Dendritic cell treated with granulocyte-macrophage colony-stimulating factor and Interleukin-4, amounts not matched to agents 40 ng/mL and 50 ng/mL, for 4 days (primary cell): ENCODE data around the gene ST8SIA4.
"Not testable (repeated sequence)": the region's sequence is repeated elsewhere in the genome, so short reads cannot be mapped to it uniquely, and the experiment has no call there.

Experiments used
- H3K27ac Mint-ChIP-seq: one replicate; pipeline ENCODE4 v1.8.0; 2022; ENCODE audit warnings: mild to moderate bottlenecking, mixed read lengths
- H3K27me3 Mint-ChIP-seq: one replicate; pipeline ENCODE4 v1.8.0; 2022; ENCODE audit warnings: mild to moderate bottlenecking, mixed read lengths
- H3K36me3 Mint-ChIP-seq: one replicate; pipeline ENCODE4 v1.8.0; 2022; ENCODE audit warnings: low read depth, mixed read lengths
- H3K4me1 Mint-ChIP-seq: one replicate; pipeline ENCODE4 v1.8.0; 2022; ENCODE audit warnings: low read depth, mixed read lengths
- H3K4me3 Mint-ChIP-seq: one replicate; pipeline ENCODE4 v1.8.0; 2022; ENCODE audit warnings: mild to moderate bottlenecking, moderate library complexity, mixed read lengths
- H3K9me3 Mint-ChIP-seq: one replicate; pipeline ENCODE4 v1.8.0; 2022; ENCODE audit warnings: mixed read lengths
- intact Hi-C: fragments of 100-400 bp; cut with micrococcal nuclease; formaldehyde crosslinking; loops from one replicate; pipeline ENCODE4 v1.15.0; 2022

ST8SIA4 gene

DNA sequence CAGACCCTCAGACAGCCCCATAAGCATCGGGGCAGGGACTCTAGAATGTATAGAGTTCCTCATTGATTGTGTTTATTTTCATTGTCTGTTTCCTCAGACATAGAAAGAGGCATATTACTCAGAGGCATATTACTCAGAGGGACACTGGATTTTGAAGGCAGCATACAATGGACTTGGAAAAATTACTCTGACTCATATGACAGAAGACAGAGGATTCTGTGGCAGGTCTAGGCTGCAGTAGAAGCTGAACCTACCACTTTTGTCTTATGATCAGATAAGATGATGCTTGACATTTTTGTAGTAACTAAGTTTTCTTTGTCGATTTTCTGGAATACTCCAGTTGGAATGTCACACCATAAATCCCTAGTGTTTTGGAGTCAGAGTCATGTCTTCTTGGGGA lies 105.2 kb downstream of the ST8SIA4 start:
- Mint-ChIP-seq H3K36me3 (peaks cover 22% of the 10 kb centered on the region), H3K27ac (no peak overlapping the region), H3K4me1 (peaks cover 4% of the 10 kb centered on the region), H3K9me3 (peaks cover 52% of the 10 kb centered on the region), H3K27me3 (no peaks in the 10 kb centered on the region), H3K4me3 (no peak overlapping the region)
- intact Hi-C loops: no loop called here

DNA sequence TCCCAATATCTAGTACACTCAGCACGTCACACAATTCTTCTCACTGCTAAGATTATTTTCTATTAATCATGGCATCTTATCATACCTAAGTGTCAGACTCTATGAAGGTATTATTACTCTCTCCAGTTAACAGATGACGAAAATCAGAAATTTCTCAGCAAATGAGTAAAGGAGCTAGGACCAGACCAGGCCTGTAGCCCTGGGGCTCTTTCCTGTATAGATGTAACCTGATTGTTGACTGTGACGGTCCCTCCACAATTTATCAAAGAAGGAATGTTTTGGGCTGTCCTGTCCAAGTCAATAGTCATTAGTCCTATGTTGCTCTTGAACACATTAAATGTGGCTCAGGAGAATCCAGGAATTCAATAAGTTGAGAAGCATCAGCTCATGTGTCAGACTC lies 106.2 kb downstream of the ST8SIA4 start:
- no peaks in the 10 kb centered on the region for H3K27me3 Mint-ChIP-seq
- H3K9me3 Mint-ChIP-seq: peaks cover 43% of the 10 kb centered on the region
- peaks cover 9% of the 10 kb centered on the region for H3K4me1 Mint-ChIP-seq
- peaks cover 16% of the 10 kb centered on the region for H3K36me3 Mint-ChIP-seq
- no peak overlapping the region for H3K4me3 Mint-ChIP-seq
- intact Hi-C loops: no loop called here
- no peak overlapping the region for H3K27ac Mint-ChIP-seq

DNA sequence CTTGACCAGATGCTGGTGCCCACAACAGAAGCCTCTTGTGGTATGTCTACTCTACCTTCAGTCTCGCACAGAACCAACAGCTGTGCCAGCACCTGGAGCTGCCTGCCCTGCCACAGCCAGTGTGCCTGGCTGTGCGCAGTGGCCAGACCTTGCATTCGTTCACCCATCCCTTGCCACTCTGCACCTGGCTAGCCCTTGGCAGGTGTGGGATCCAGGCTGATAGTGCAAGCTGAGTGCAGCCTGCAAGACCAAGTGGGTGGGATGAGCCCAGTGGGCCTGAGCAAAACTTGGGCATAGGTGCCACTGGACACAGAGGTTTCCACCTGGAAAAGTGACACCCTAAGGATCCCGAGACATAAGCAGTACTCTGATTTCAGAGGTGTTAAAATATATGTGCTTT lies 108.2 kb downstream of the ST8SIA4 start:
- H3K27me3 Mint-ChIP-seq: no peaks in the 10 kb centered on the region

DNA sequence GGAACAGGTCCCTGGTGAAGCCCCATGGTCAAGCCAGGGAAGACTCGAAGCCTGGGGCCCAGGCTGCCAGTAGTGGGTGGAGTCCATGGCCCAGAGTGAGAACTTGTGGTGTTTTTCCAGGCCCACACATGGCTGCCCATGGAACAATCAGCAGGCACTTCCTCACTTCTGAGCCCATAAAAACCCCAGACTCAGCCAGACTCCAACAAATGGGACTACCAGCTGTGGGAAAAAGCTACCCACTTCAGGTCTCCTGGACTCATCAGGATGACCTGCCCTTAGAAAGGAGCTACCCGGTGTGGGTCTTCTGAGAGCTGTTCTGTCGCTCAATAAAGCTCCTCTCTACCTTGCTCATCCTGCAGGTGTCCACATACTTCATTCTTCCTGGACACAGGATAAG lies 108.9 kb downstream of the ST8SIA4 start:
- intact Hi-C loops: no loop called here
- Mint-ChIP-seq H3K4me3 (no peak overlapping the region), H3K27me3 (no peaks in the 10 kb centered on the region), H3K4me1 (peaks cover 20% of the 10 kb centered on the region), H3K9me3 (peaks cover 29% of the 10 kb centered on the region), H3K36me3 (peaks cover 15% of the 10 kb centered on the region), H3K27ac (no peak overlapping the region)

More for the DNA sequence above, 108.2 kb downstream of the ST8SIA4 start:
- Mint-ChIP-seq H3K4me3 (no peak overlapping the region), H3K36me3 (peaks cover 15% of the 10 kb centered on the region), H3K27ac (no peak overlapping the region), H3K9me3 (peaks cover 29% of the 10 kb centered on the region), H3K4me1 (peaks cover 16% of the 10 kb centered on the region)
- intact Hi-C loops: no loop called here

DNA sequence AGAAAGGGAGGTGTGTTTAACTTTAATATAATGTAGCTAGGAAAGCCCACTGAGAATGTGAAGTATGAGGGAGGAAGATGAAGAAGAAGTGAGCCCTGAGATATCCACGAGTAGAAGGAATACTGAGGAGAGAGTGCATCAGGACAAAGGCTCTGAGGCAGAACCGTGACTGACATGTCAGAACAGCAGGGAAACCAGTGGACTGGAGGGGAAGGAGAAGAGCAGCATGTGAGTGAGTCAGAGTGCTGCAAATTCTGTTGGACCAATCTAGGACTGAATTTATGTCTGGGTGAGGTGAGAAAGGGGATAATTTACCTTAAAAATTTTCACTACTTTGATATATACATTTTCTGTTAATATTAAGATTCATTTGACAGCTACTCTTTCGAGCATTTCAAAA lies 110.3 kb downstream of the ST8SIA4 start:
- intact Hi-C loops: no loop called here
- H3K4me1 Mint-ChIP-seq: peaks cover 20% of the 10 kb centered on the region
- peaks cover 15% of the 10 kb centered on the region for H3K36me3 Mint-ChIP-seq
- H3K27me3 Mint-ChIP-seq: no peaks in the 10 kb centered on the region
- H3K9me3 Mint-ChIP-seq: peaks cover 29% of the 10 kb centered on the region
- H3K4me3 Mint-ChIP-seq: no peak overlapping the region
- H3K27ac Mint-ChIP-seq: no peak overlapping the region

DNA sequence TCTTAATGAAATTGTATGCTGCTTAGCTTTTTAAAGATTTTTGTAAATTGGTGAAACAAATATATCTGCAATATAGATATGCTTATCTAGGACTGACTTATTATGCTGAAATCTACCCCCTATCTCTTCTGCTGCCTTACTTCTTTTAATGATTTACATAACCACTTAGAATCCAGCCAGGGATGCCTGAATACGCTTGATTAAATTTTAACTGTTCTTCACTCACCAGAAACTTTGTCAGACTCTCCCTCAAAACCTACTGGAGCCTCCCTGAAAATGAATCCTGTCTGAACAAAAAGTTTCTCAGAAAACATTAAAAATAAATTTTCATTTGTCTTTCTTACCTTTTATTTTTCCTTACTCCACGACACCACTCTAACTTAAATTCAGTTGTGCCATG lies 111.7 kb downstream of the ST8SIA4 start:
- H3K9me3 Mint-ChIP-seq: peaks cover 29% of the 10 kb centered on the region
- no peak overlapping the region for H3K27ac Mint-ChIP-seq
- H3K4me1 Mint-ChIP-seq: peaks cover 20% of the 10 kb centered on the region
- peaks cover 15% of the 10 kb centered on the region for H3K36me3 Mint-ChIP-seq
- H3K4me3 Mint-ChIP-seq: no peak overlapping the region
- no peaks in the 10 kb centered on the region for H3K27me3 Mint-ChIP-seq
- intact Hi-C loops: no loop called here

DNA sequence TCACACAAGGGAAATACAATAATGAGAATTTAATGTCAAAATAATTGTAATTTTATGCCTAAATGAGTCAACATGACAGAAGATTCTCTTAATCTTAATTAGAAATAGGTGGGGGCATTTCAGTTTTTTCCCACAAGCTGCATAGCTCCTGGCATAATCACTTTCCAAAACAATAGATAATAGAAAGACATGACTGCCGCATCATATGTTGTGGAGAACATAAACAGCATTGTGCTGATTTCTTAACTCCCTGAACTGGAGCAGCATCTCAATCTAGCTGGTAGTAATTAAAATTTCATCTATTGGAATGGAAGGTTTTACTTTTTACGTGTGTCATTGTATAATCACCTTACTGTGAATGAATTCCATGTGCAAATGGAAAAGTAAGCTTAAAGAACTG lies 112.1 kb downstream of the ST8SIA4 start:
- Mint-ChIP-seq H3K27me3 (no peaks in the 10 kb centered on the region), H3K36me3 (peaks cover 15% of the 10 kb centered on the region), H3K9me3 (peaks cover 31% of the 10 kb centered on the region), H3K27ac (no peak overlapping the region), H3K4me3 (no peak overlapping the region), H3K4me1 (peaks cover 20% of the 10 kb centered on the region)
- intact Hi-C loops: no loop called here

DNA sequence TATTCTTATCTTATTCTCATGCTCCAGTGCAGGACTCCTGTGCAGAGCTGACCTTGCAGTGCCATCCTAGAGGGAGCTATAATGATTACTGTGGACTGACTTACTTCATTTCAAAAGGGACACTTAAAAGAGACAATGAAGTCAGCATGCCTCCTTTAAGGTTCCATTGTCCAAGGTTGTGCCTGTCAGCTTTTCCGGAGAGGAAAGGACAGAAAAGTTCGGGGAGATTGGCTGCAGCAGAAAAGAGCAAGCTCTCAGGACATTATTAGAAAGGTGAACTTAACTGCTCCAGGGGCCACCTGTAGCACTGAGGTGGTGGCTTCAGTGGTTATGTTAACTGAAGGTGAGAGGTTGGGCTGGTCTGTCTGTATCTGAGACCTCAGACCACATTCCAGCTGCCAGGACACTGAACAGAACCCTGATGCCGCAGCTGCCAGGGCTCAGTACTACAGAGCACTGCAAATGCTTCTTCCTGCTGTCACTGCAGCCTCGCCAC lies 112.9 kb downstream of the ST8SIA4 start:
- H3K4me1 Mint-ChIP-seq: peaks cover 20% of the 10 kb centered on the region
- no peak overlapping the region for H3K4me3 Mint-ChIP-seq
- H3K27me3 Mint-ChIP-seq: no peaks in the 10 kb centered on the region
- intact Hi-C loops: no loop called here
- peaks cover 21% of the 10 kb centered on the region for H3K36me3 Mint-ChIP-seq
- peaks cover 35% of the 10 kb centered on the region for H3K9me3 Mint-ChIP-seq
- H3K27ac Mint-ChIP-seq: no peak overlapping the region

DNA sequence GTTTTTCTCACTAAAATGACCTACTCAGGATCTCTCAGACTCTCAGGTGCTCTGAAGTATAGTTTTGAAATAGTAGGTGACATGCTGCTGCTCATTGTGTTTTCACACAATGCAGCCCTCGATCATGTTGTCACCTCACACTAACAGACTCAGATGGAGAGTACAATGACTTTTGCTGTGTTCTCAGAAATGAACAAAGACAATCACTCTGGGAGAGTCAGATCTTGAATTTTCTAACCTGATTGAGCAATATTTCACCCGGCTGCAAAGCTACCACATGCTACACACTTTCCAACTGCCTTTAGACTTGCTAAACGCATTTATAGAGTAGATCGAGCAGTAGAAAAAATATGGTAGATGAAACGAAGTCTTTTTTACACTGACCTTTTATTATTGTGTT lies 113.4 kb downstream of the ST8SIA4 start:
- H3K4me3 Mint-ChIP-seq: no peak overlapping the region
- H3K27ac Mint-ChIP-seq: no peak overlapping the region
- H3K36me3 Mint-ChIP-seq: peaks cover 21% of the 10 kb centered on the region
- H3K27me3 Mint-ChIP-seq: no peaks in the 10 kb centered on the region
- intact Hi-C loops: no loop called here
- peaks cover 20% of the 10 kb centered on the region for H3K4me1 Mint-ChIP-seq
- peaks cover 35% of the 10 kb centered on the region for H3K9me3 Mint-ChIP-seq

DNA sequence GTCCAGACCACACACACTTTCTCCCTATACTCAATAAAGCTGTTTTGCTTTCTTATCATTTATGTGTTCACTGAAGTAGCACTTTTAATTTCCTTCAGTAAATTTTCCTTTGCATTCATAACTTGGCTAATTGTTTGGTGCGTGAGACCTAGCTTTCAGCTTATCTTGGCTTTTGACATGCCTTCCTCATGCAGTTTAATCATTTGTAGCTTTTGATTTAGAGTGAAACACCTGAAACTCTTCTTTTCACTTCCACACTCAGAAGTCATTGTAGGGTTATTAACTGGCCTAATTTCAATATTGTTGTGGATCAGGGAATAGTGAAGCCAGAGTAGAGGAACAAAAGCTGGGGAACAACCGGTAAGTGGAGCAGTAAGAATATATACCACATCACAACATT lies 114.7 kb downstream of the ST8SIA4 start:
- Mint-ChIP-seq H3K4me1 (peaks cover 20% of the 10 kb centered on the region), H3K27me3 (no peaks in the 10 kb centered on the region), H3K27ac (no peak overlapping the region), H3K36me3 (peaks cover 9% of the 10 kb centered on the region), H3K9me3 (peaks cover 30% of the 10 kb centered on the region), H3K4me3 (no peak overlapping the region)
- intact Hi-C loops: no loop called here

DNA sequence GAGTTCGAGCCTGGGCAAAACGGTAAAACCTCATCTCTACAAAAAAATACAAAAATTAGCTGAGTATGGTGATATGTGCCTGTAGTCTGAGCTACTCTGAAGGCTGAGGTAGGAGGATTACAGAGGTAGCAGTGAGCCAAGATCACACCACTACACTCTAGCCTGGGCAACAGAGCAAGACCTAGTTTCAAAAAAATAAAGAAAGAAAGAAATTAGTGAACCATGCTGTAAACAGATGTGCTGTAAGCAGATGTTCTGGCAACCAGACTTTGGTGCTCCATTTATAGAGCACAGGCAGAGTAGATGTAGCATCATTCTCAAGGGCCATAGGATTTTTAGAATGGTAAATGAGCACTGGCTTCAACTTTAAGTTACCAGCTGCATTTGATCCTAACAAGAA lies 115.4 kb downstream of the ST8SIA4 start:
- intact Hi-C loops: no loop called here
- Mint-ChIP-seq H3K4me3 (no peak overlapping the region), H3K27ac (no peak overlapping the region), H3K9me3 (peaks cover 23% of the 10 kb centered on the region), H3K4me1 (peaks cover 19% of the 10 kb centered on the region), H3K27me3 (no peaks in the 10 kb centered on the region), H3K36me3 (peaks cover 9% of the 10 kb centered on the region)

DNA sequence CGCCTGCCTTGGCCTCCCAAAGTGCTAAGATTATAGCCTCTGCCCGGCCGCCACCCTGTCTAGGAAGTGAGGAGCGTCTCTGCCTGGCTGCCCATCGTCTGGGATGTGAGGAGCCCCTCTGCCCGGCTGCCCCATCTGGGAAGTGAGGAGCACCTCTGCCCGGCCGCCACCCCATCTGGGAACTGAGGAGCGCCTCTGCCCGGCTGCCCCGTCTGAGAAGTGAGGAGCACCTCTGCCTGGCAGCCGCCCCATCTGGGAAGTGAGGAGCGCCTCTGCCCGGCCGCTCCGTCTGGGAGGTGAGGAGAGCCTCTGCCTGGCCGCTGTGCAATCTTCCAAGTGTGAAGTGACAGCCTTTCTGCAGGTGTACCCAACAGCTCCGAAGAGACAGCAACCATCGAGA lies 117.5 kb downstream of the ST8SIA4 start:
- H3K27me3 Mint-ChIP-seq, H3K36me3 Mint-ChIP-seq, intact Hi-C loops, H3K4me3 Mint-ChIP-seq: not testable (repeated sequence)
- peaks cover 23% of the 10 kb centered on the region for H3K9me3 Mint-ChIP-seq
- peaks cover 23% of the 10 kb centered on the region for H3K4me1 Mint-ChIP-seq
- peak overlapping the region; percentile 57 for H3K27ac Mint-ChIP-seq

DNA sequence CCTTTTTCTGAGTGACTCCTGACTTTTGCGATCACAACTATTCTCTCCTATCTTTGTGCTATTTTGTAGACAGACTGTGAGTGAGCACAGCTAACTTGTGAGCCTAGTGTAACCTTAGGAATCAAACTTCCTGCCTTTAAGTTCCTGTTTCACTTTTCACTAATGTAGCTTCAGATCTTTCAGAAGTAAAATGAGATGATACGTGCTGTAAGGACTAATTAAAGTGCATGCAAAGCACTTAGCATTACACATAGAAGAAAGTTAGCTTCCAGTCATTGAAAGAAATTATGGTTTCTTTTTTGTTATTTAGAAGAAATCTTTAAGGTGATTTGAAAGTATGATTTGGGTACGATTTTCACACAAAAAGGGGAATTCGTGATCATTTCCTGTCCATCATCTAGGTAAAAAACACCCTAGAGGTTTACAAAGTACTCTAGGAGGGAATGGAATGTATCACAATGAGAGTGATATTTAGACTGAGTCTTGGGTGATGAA lies 122.7 kb downstream of the ST8SIA4 start:
- H3K27ac Mint-ChIP-seq: peak overlapping the region; percentile 96
- intact Hi-C loops: loop anchor here (2.0 kb wide), 1 partner anchor 120 kb away; no protein-coding TSS in a partner anchor
- H3K4me3 Mint-ChIP-seq: peak overlapping the region; percentile 52
- H3K9me3 Mint-ChIP-seq: peaks cover 16% of the 10 kb centered on the region
- peaks cover 50% of the 10 kb centered on the region for H3K4me1 Mint-ChIP-seq
- H3K36me3 Mint-ChIP-seq: peaks cover 5% of the 10 kb centered on the region
- H3K27me3 Mint-ChIP-seq: no peaks in the 10 kb centered on the region

DNA sequence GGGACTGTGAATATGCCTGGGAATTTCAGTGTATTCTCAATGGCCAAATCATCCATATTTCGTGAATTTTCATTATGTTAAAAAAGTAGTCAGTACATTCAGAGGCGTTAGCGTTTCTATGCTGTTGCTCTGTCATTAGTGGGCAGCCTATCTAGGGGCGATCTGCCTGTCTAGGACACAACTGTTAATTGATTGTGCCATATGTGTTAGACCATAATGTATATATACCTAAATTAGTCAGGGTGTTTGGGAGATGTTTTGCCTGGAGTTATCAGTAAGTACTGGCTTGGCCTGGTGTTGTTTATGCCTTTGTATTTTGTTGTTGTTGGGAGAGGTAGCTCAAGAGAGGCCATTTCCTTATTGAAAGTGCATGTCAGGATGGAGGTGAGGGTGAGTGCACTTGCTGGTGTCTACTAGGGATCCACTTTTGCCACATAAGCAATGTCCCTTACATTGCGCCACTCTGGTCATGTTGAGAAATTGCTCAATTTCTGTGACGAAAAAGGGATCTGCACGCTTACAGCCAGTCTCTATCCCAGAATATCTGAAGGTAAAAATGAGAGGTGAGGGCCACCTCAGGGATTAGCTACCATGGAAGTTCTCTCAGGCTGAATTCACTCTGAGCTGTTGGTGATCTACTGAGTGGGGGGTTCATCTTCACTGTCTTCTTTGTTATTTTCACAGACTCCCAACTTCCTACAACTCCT lies 123.3 kb downstream of the ST8SIA4 start:
- peaks cover 10% of the 10 kb centered on the region for H3K9me3 Mint-ChIP-seq
- peak overlapping the region; percentile 52 for H3K4me3 Mint-ChIP-seq
- H3K4me1 Mint-ChIP-seq: peaks cover 56% of the 10 kb centered on the region
- no peaks in the 10 kb centered on the region for H3K36me3 Mint-ChIP-seq
- intact Hi-C loops: loop anchor here (2.0 to 5.0 kb wide), 3 partner anchors 72 to 121 kb away; no protein-coding TSS in a partner anchor
- H3K27me3 Mint-ChIP-seq: no peaks in the 10 kb centered on the region
- H3K27ac Mint-ChIP-seq: peak overlapping the region; percentile 96
